HUES64 (cell line): Measurements from ENCODE around the gene PDE4B.

Experiments
- H3K27ac ChIP-seq: 2 replicates; pipeline ENCODE4 v1.7.0; 2013; ENCODE audit warnings: low read depth, low read length, inconsistent platforms
- H3K27me3 ChIP-seq: 2 replicates; pipeline ENCODE4 v1.6.1; 2013; ENCODE audit warnings: mild to moderate bottlenecking, low read length; ENCODE audit not compliant: insufficient read depth
- H3K36me3 ChIP-seq: 2 replicates; pipeline ENCODE4 v1.6.1; 2013; ENCODE audit warnings: mild to moderate bottlenecking, low read length; ENCODE audit not compliant: insufficient read depth
- H3K4me1 ChIP-seq: 2 replicates; pipeline ENCODE4 v1.6.1; 2013; ENCODE audit warnings: mild to moderate bottlenecking, low read length, moderate library complexity; ENCODE audit not compliant: insufficient read depth
- H3K4me3 ChIP-seq: 2 replicates; pipeline ENCODE4 v1.5.1; 2013; ENCODE audit warnings: mild to moderate bottlenecking, low read length, moderate library complexity
- H3K9ac ChIP-seq: 2 replicates; pipeline ENCODE4 v1.6.1; 2013; ENCODE audit warnings: mild to moderate bottlenecking, low read depth, low read length
- H3K9me3 ChIP-seq: 2 replicates; pipeline ENCODE4 v1.6.1; 2013; ENCODE audit warnings: low read depth, low read length; ENCODE audit not compliant: insufficient read depth
- WGBS: fragments of 150-250, 120-280 bp; methylation state at CpG from one replicate; pipeline ENCODE4 v1.1.7; 2013; ENCODE audit warnings: missing lambda C conversion rate; 5-methylcytosine and 5-hydroxymethylcytosine counted together

Gene PDE4B

GRCh38 chr1:65881067-65881594, 88.4 kb downstream of the PDE4B start:
- H3K4me1 ChIP-seq = peaks cover 9% of the 10 kb centered on the region; the same call in 1 of the 2 replicates
- H3K27me3 ChIP-seq = no peaks in the 10 kb centered on the region
- 87% methylated on average over 2 of the region's 2 CpGs for WGBS
- H3K9ac ChIP-seq = no peak overlapping the region
- H3K9me3 ChIP-seq = no peaks in the 10 kb centered on the region; the same call in 1 of the 2 replicates
- H3K4me3 ChIP-seq = no peak overlapping the region
- no peak overlapping the region for H3K27ac ChIP-seq
- H3K36me3 ChIP-seq = no peaks in the 10 kb centered on the region

- Histone ChIP-seq H3K4me3 (no peak overlapping the region), H3K9me3 (no peaks in the 10 kb centered on the region), H3K27ac (no peak overlapping the region), H3K9ac (no peak overlapping the region), H3K36me3 (no peaks in the 10 kb centered on the region), H3K27me3 (no peaks in the 10 kb centered on the region), H3K4me1 (peaks cover 9% of the 10 kb centered on the region; the same call in 1 of the 2 replicates)
- WGBS = 92% methylated on average over 1 of the region's 1 CpG
These were observed 89.4 kb downstream of the PDE4B start for GRCh38 chr1:65882076-65882475.

GRCh38 chr1:65889441-65889840, 96.7 kb downstream of the PDE4B start:
- Histone ChIP-seq H3K27me3 (no peaks in the 10 kb centered on the region), H3K9ac (no peak overlapping the region), H3K4me3 (no peak overlapping the region), H3K36me3 (no peaks in the 10 kb centered on the region), H3K4me1 (no peaks in the 10 kb centered on the region), H3K27ac (no peak overlapping the region), H3K9me3 (no peaks in the 10 kb centered on the region)

DNA sequence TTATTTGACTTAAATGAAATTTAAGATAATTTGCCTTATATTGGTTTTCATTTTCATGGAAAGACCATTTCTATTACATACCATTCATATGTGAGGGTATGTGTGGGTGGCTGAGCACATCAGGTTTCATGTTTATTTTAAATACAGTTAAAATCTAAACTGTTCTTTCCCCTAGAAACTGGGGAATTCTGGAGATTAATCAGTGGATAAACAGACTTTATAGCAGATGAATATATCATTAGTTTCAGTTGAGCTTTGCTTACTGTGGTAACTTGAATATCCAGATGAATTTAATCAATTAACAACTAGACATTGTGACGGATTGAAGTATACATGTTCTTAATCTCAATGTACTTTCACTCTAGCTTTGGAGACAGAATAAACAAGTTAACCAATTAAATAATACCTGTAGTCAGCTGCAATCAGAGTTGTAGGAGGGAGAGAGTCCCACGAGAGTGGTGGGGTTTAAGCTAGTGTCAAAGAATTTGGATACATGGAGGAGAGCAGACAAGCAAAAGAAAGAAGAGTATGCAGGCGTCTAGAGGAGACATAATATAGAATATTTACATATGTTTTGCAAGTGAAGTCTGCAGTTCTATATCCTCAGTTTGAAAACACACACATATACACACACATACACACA, 97.6 kb downstream of the PDE4B start:
- H3K4me3 ChIP-seq = no peak overlapping the region
- H3K27ac ChIP-seq = no peak overlapping the region
- no peaks in the 10 kb centered on the region for H3K9me3 ChIP-seq
- no peaks in the 10 kb centered on the region for H3K36me3 ChIP-seq
- H3K27me3 ChIP-seq = no peaks in the 10 kb centered on the region
- no peak overlapping the region for H3K9ac ChIP-seq
- no peaks in the 10 kb centered on the region for H3K4me1 ChIP-seq
- 87% methylated on average over 1 of the region's 3 CpGs for WGBS

DNA sequence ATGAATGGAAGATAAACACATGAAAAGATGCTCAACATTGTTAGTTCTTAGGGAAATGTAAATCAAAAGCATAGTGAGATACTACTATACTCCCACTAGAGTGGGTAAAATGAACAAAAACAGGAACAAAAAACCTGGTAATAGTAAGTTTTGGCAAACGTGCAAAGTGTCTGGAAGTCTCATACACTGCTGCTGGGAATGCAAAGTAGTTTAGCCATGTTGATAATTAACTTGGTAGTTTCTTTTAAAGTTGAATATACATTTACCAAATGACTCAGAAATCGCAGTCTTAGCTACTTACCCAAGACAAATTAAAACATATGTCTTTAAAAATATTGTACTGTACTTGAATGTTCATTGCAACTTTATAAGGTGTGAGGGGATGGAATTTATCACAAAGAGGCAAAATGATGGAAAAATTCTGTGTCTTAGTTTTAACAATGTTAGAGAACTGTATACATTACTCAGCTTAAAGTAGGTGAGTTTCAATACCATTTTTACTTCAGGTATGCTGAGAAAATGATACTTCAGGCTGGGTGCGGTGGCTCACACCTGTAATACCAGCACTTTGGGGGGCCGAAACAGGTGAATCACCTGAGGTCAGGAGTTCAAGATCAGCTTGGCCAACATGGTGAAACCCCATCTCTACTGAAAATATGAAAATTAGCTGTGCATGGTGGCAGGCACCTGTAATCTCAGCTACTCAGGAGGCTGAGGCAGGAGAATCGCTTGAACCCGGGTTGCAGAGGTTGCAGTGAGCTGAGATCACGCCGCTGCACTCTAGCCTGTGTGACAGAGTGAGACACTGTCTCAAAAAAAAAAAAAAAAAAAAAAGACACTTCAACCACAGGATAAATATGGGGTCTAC, 102.3 kb downstream of the PDE4B start:
- H3K36me3 ChIP-seq = no peaks in the 10 kb centered on the region
- WGBS = 97% methylated on average over 7 of the region's 8 CpGs
- no peaks in the 10 kb centered on the region for H3K4me1 ChIP-seq
- H3K9ac ChIP-seq = no peak overlapping the region
- H3K27ac ChIP-seq = no peak overlapping the region
- no peaks in the 10 kb centered on the region for H3K9me3 ChIP-seq
- H3K27me3 ChIP-seq = no peaks in the 10 kb centered on the region
- H3K4me3 ChIP-seq = no peak overlapping the region

DNA sequence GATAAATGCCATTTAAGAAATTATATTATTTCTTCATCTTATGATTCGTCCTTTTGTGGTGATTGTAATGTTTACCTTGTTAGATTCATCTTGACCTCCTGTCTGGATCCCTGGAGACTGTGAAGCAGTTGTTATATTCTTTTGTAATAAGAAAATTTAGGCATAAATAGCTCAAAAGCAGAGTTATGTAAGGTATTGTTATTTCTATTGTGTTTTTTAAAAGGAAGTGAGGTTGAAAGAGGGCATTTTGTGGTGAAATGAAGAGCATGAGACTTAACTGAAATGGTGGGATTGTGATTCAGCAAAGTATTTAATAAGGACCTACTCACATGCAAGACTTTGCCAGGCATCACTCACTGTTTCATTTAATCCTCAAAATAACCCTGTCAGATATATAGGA, 104.0 kb downstream of the PDE4B start:
- Histone ChIP-seq H3K9ac (no peak overlapping the region), H3K27me3 (no peaks in the 10 kb centered on the region), H3K36me3 (no peaks in the 10 kb centered on the region), H3K4me3 (no peak overlapping the region), H3K27ac (no peak overlapping the region), H3K9me3 (no peaks in the 10 kb centered on the region), H3K4me1 (no peaks in the 10 kb centered on the region)
- WGBS = 71% methylated on average over 1 of the region's 1 CpG

- no peaks in the 10 kb centered on the region for H3K27me3 ChIP-seq
- no peak overlapping the region for H3K4me3 ChIP-seq
- H3K36me3 ChIP-seq = no peaks in the 10 kb centered on the region
- H3K9ac ChIP-seq = no peak overlapping the region
- no peaks in the 10 kb centered on the region for H3K9me3 ChIP-seq
- no peak overlapping the region for H3K27ac ChIP-seq
- 64% methylated on average over 1 of the region's 1 CpG for WGBS
- H3K4me1 ChIP-seq = no peaks in the 10 kb centered on the region
These were observed 104.8 kb downstream of the PDE4B start for GRCh38 chr1:65897485-65897884.

DNA sequence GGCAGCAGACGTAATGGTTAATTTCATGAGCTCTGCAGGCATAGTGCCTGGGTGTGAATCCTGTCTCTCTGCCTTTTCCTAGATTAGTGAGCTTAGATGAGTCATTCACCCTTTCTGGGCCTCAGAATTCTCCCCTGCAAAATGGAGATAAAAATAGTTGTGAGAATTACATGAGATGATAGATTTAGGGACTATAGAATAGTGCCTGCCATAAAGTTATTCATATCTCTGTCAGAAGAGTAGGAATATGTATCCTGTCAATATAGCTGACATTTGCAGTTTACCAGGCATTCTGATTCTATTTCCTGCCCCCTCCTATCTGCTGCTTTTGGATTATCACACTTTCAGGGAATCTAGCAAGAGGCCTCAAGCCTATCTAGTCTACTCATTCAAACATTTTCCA, 112.0 kb downstream of the PDE4B start:
- Histone ChIP-seq H3K9me3 (no peaks in the 10 kb centered on the region), H3K27me3 (no peaks in the 10 kb centered on the region), H3K4me1 (no peaks in the 10 kb centered on the region), H3K4me3 (no peak overlapping the region), H3K36me3 (no peaks in the 10 kb centered on the region), H3K9ac (no peak overlapping the region), H3K27ac (no peak overlapping the region)
- WGBS = 85% methylated on average over 1 of the region's 1 CpG

DNA sequence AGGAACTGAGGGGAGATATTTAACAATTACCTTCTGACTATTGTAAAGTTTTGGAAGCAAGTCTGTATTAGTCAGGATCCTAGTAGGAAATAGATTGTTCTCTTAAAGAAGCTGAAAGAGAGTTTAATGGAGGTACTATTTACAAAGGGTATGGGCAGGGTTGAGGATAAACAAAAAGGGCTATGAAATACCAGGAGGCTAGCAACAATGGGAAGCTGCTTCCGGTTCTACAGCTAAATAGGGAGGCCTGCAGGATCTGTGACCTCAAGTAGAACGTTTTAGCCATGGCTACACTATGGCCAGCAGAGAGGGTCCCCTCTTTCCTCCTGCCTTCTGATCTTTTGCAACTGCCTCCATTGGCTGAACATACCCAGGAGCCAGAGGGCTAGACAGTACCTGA, 117.7 kb downstream of the PDE4B start:
- H3K9me3 ChIP-seq = no peaks in the 10 kb centered on the region
- no peak overlapping the region for H3K4me3 ChIP-seq
- no peak overlapping the region for H3K27ac ChIP-seq
- 84% methylated on average over 2 of the region's 2 CpGs for WGBS
- no peaks in the 10 kb centered on the region for H3K36me3 ChIP-seq
- no peaks in the 10 kb centered on the region for H3K27me3 ChIP-seq
- H3K9ac ChIP-seq = no peak overlapping the region
- H3K4me1 ChIP-seq = 0 out of 2 replicates have a peak, but pooled peaks cover 5% of the 10 kb centered on the region

GRCh38 chr1:65911679-65912078, 119.0 kb downstream of the PDE4B start:
- 89% methylated on average over 2 of the region's 2 CpGs for WGBS

GRCh38 chr1:65918564-65918963, 125.9 kb downstream of the PDE4B start:
- Histone ChIP-seq H3K4me1 (no peaks in the 10 kb centered on the region), H3K27ac (no peak overlapping the region), H3K4me3 (no peak overlapping the region), H3K9me3 (no peaks in the 10 kb centered on the region), H3K27me3 (no peaks in the 10 kb centered on the region), H3K36me3 (no peaks in the 10 kb centered on the region), H3K9ac (no peak overlapping the region)
- 85% methylated on average over 3 of the region's 4 CpGs for WGBS

More at GRCh38 chr1:65911679-65912078, 119.0 kb downstream of the PDE4B start:
- Histone ChIP-seq H3K9ac (no peak overlapping the region), H3K36me3 (no peaks in the 10 kb centered on the region), H3K27me3 (no peaks in the 10 kb centered on the region), H3K9me3 (no peaks in the 10 kb centered on the region), H3K4me1 (0 out of 2 replicates have a peak, but pooled peaks cover 5% of the 10 kb centered on the region), H3K4me3 (no peak overlapping the region), H3K27ac (no peak overlapping the region)
